GM21723 (cell line): ENCODE results near the gene PPARD.

ENCODE experiments used
- ATAC-seq: cut with Tn5 transposase; IDR thresholded peaks from one replicate; pipeline ENCODE4 v1.9.1; 2021; ENCODE audit warnings: mild to moderate bottlenecking, moderate library complexity; ENCODE audit not compliant: unreplicated experiment

Gene PPARD

GRCh38 chr6:35354361-35355135 is 12.2 kb downstream of the PPARD start:
- ATAC-seq, result no peak

GRCh38 chr6:35356391-35356790 is 14.0 kb downstream of the PPARD start:
- no peak for ATAC-seq

- no peak for ATAC-seq
Observed at GRCh38 chr6:35357677-35358076, 15.3 kb downstream of the PPARD start.

- ATAC-seq, result no peak
Observed at GRCh38 chr6:35358086-35358485, 15.7 kb downstream of the PPARD start.

- ATAC-seq, result no peak
Observed at GRCh38 chr6:35359346-35359743, 17.0 kb downstream of the PPARD start.

GRCh38 chr6:35359744-35360348 is 17.5 kb downstream of the PPARD start:
- ATAC-seq, result no peak

- ATAC-seq, result no peak
Observed at GRCh38 chr6:35360349-35361138, 18.2 kb downstream of the PPARD start.

- ATAC-seq, result no peak
Observed at GRCh38 chr6:35362200-35362599, 19.8 kb downstream of the PPARD start.

GRCh38 chr6:35363293-35363750 is 21.0 kb downstream of the PPARD start:
- ATAC-seq, result no peak

GRCh38 chr6:35365594-35366203 is 23.3 kb downstream of the PPARD start:
- ATAC-seq, result no peak

GRCh38 chr6:35366204-35366596 is 23.8 kb downstream of the PPARD start:
- ATAC-seq, result no peak

- ATAC-seq, result no peak
Observed at GRCh38 chr6:35367646-35368037, 25.3 kb downstream of the PPARD start.

- no peak for ATAC-seq
Observed at GRCh38 chr6:35368038-35368887, 25.9 kb downstream of the PPARD start.

GRCh38 chr6:35370124-35370741 is 27.9 kb downstream of the PPARD start:
- ATAC-seq, result peak; percentile 74

GRCh38 chr6:35370785-35371493 is 28.6 kb downstream of the PPARD start:
- no peak for ATAC-seq

GRCh38 chr6:35371494-35372262 is 29.3 kb downstream of the PPARD start:
- no peak for ATAC-seq

- no peak for ATAC-seq
Observed at GRCh38 chr6:35372633-35373032, 30.3 kb downstream of the PPARD start.

- ATAC-seq, result no peak
Observed at GRCh38 chr6:35376281-35376680, 33.9 kb downstream of the PPARD start.

GRCh38 chr6:35377002-35377401 is 34.6 kb downstream of the PPARD start:
- ATAC-seq, result no peak
